GM19395 (cell line): ENCODE results near the gene PDE4B.
"Not testable (repeated sequence)": the region's sequence is repeated elsewhere in the genome, so short reads cannot be mapped to it uniquely, and the experiment has no call there.

Experiments used
- ATAC-seq: cut with Tn5 transposase; IDR thresholded peaks from one replicate; pipeline ENCODE4 v1.9.1; 2021; ENCODE audit warnings: mild to moderate bottlenecking, moderate library complexity; ENCODE audit not compliant: unreplicated experiment

PDE4B gene

GRCh38 chr1:66401244-66401643, 608.5 kb downstream of the PDE4B start:
- no peak for ATAC-seq

GRCh38 chr1:66402194-66402593, 609.5 kb downstream of the PDE4B start:
- ATAC-seq, result peak; percentile 79

- ATAC-seq, result no peak
Observed at GRCh38 chr1:66403007-66403731, 610.5 kb downstream of the PDE4B start.

GRCh38 chr1:66405061-66405460, 612.4 kb downstream of the PDE4B start:
- ATAC-seq, result no peak

GRCh38 chr1:66411449-66411848, 618.8 kb downstream of the PDE4B start:
- not testable (repeated sequence) for ATAC-seq

- no peak for ATAC-seq
Observed at GRCh38 chr1:66412704-66413103, 620.0 kb downstream of the PDE4B start.

GRCh38 chr1:66413136-66413837, 620.6 kb downstream of the PDE4B start:
- ATAC-seq, result peak; percentile 66

- no peak for ATAC-seq
Observed at GRCh38 chr1:66413838-66414175, 621.1 kb downstream of the PDE4B start.

GRCh38 chr1:66415281-66415680, 622.6 kb downstream of the PDE4B start:
- ATAC-seq, result no peak

- no peak for ATAC-seq
Observed at GRCh38 chr1:66415866-66416265, 623.2 kb downstream of the PDE4B start.

- ATAC-seq, result no peak
Observed at GRCh38 chr1:66416295-66416694, 623.6 kb downstream of the PDE4B start.

GRCh38 chr1:66418021-66418420, 625.3 kb downstream of the PDE4B start:
- no peak for ATAC-seq

- not testable (repeated sequence) for ATAC-seq
Observed at GRCh38 chr1:66420171-66420570, 627.5 kb downstream of the PDE4B start.

- ATAC-seq, result not testable (repeated sequence)
Observed at GRCh38 chr1:66420906-66421305, 628.2 kb downstream of the PDE4B start.

- no peak for ATAC-seq
Observed at GRCh38 chr1:66422804-66423203, 630.1 kb downstream of the PDE4B start.
